Measurements from ENCODE around the gene ACADL. TPM values are rescaled to one million over a fixed set of nuclear protein-coding genes. Genes with fewer than 3 reads are reported as not detected.

The ACADL gene
- total and polyA plus RNA-seq, 2 of the 8 experiments (the other 6 are each of a cell fraction or from before 2014, with no cell fraction given) = 0.11 to 0.34 TPM

- Histone ChIP-seq H3K23ac (ENCODE audit: insufficient read length) (no peak overlapping the region), H2AFZ (ENCODE audit: low read length) (no peak overlapping the region), H4K20me1 (replicated peaks in 1 of 2; ENCODE audit: control insufficient read depth in 1 of 2, insufficient read depth in 2 of 2, low read length in 2 of 2) (no peaks in the 10 kb centered on the region), H3K79me1 (ENCODE audit: low read depth, low read length) (no peaks in the 10 kb centered on the region), H3K4me3 (ENCODE audit: extremely low read depth in 1 of 4, insufficient read depth in 2 of 4, low read depth in 3 of 4, low read length in 4 of 4) (no peak overlapping the region), H2BK5ac (ENCODE audit: low read depth, low read length) (no peak overlapping the region), H3K4me1 (replicated peaks in 1 of 4; ENCODE audit: control insufficient read depth in 3 of 4, insufficient read depth in 4 of 4, low read length in 3 of 4) (no peaks in the 10 kb centered on the region), H3K14ac (ENCODE audit: insufficient read length) (no peak overlapping the region), H3K23me2 (ENCODE audit: low read depth, low read length) (no peaks in the 10 kb centered on the region), H2BK12ac (ENCODE audit: low read depth, low read length) (no peak overlapping the region), H2AK5ac (ENCODE audit: low read depth, low read length) (no peak overlapping the region), H4K5ac (ENCODE audit: insufficient read length, low read depth, low read length) (no peak overlapping the region), H3K56ac (replicated peaks; ENCODE audit: insufficient read length, low read depth, low read length) (no peak overlapping the region), H3K27ac (ENCODE audit: low read depth, low read length) (no peak overlapping the region), H3K79me2 (ENCODE audit: control insufficient read depth in 1 of 2, insufficient read depth in 2 of 2, low read length in 2 of 2) (no peaks in the 10 kb centered on the region), H4K8ac (ENCODE audit: extremely low read depth, insufficient read depth, low read length) (no peak overlapping the region), H2BK20ac (ENCODE audit: low read length) (no peak overlapping the region), H3K4me2 (ENCODE audit: insufficient read depth in 1 of 2, low read depth in 2 of 2, low read length in 2 of 2) (no peak overlapping the region), H3K9ac (replicated peaks in 1 of 4; ENCODE audit: extremely low read depth in 1 of 4, low read depth in 3 of 4, low read length in 3 of 4) (no peak overlapping the region), H3K9me3 (ENCODE audit: insufficient read depth in 2 of 2, low read depth in 1 of 2, low read length in 1 of 2) (peaks cover 0 to 2% of the 10 kb centered on the region in 2 experiments; a peak in 1 of 4 replicates), H2BK120ac (replicated peaks; ENCODE audit: low read depth, low read length) (no peak overlapping the region), H2BK15ac (ENCODE audit: low read length) (no peak overlapping the region), H3K27me3 (replicated peaks in 1 of 4; ENCODE audit: control insufficient read depth in 3 of 4, extremely low read depth in 1 of 4, insufficient read depth in 3 of 4, low read length in 3 of 4) (no peaks in the 10 kb centered on the region), H3K4ac (replicated peaks; ENCODE audit: insufficient read length, low read depth, low read length) (no peak overlapping the region), H3K36me3 (ENCODE audit: control insufficient read depth in 2 of 4, insufficient read depth in 4 of 4, low read length in 3 of 4) (no peaks in the 10 kb centered on the region), H3K18ac (ENCODE audit: extremely low read depth, low read length) (no peak overlapping the region), H4K91ac (replicated peaks; ENCODE audit: insufficient read length, low read length) (no peak overlapping the region)
- DNase-seq (ENCODE audit: low read depth in 1 of 2, low spot score in 2 of 2) (no peak), FAIRE-seq (no peak)
- CTCF ChIA-PET (ENCODE audit: partially characterized antibody) = interaction anchor here (1.0 to 2.0 kb wide), 5 partner anchors 9 to 764 kb away, joined by 3 to 6 read pairs (median 4); no protein-coding TSS in a partner anchor
- POLR2A ChIA-PET (ENCODE audit: partially characterized antibody) = interaction anchor here (1.1 to 2.5 kb wide), 2 partner anchors 18 to 186 kb away, joined by 3 to 9 read pairs; partner anchors contain the start of gene KANSL1L
- WGBS, 2 experiments (ENCODE audit: extremely low coverage in 1 of 2, insufficient coverage in 1 of 2, insufficient read length in 1 of 2, insufficient replicate concordance in 2 of 2, low coverage in 1 of 2, low lambda C conversion rate in 2 of 2, missing lambda C conversion rate in 1 of 2) = 92% methylated on average over 2 of the region's 2 CpGs; no CpG with 5 or more reads in 1 of the 2 experiments
- TF ChIP-seq HDAC2 (IDR thresholded peaks at IDR 0.05; ENCODE audit: borderline replicate concordance in 1 of 2, low read depth in 2 of 2, low read length in 2 of 2) (no peak), TAF7 (optimal IDR thresholded peaks at IDR 0.05; ENCODE audit: borderline replicate concordance, low read depth, low read length) (no peak), EP300 (IDR thresholded peaks at IDR 0.05; ENCODE audit: borderline replicate concordance in 1 of 2, low read depth in 2 of 2, low read length in 2 of 2) (no peak), BCL11A (IDR thresholded peaks at IDR 0.05; ENCODE audit: low read depth in 2 of 2, low read length in 2 of 2) (no peak), KDM5A (IDR thresholded peaks at IDR 0.05; ENCODE audit: low read length) (no peak), EZH2 (IDR thresholded peaks at IDR 0.05; ENCODE audit: low read depth, low read length, severe bottlenecking) (no peak), KDM1A (IDR thresholded peaks at IDR 0.05; ENCODE audit: borderline replicate concordance, low read length) (no peak), ASH2L (IDR thresholded peaks at IDR 0.05; ENCODE audit: low read length) (no peak)
- TF ChIP-seq, protein P1, sequence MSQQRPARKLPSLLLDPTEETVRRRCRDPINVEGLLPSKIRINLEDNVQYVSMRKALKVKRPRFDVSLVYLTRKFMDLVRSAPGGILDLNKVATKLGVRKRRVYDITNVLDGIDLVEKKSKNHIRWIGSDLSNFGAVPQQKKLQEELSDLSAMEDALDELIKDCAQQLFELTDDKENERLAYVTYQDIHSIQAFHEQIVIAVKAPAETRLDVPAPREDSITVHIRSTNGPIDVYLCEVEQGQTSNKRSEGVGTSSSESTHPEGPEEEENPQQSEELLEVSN (IDR thresholded peaks at IDR 0.05) = no peak
These were observed 36.5 kb downstream of the ACADL start for GRCh38 chr2:210188755-210189154.

All from H1 (cell line).